ENCODE measurements around the gene ZNF792. TPM values are rescaled to one million over a fixed set of nuclear protein-coding genes. Genes with fewer than 3 reads are reported as not detected.

Gene ZNF792
- total RNA-seq, 1 experiment from 2014 or later: 11.4 TPM

DNA sequence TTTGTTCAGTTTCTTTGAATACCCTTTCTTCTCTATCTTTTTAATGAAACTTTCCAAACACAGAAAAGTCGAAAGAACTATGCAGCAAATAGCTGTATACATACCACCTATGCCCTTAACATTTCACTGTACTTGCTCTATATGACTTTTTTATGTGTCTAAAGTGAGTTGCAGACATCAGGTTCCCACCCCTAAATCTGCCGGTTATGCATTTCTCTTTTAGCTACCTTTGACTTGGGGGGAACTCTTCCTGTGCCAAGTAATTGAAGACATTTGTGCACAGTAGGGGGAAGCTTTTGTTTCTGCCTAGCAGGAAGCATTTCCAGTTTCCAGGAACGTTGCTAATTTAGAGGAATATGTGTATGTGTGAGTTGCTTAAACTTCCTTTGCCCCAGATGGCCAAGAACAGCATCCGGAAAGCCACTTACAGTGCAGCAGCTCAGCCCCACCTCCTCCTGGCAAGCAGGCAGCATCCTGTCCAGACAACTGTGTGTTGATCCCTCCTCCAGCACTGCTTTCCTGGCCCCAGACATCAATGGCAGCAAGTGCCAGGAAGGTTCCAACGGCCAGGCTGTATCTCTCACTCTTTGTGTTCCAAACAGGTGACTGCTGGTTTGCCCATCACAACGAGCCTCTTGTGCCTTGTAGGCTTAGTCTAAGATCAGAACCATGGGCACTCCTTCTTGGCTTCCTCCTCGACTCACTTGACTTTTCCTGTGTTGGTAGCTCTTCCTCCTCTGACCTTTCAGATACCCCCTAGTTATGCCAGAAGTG, 21.4 kb upstream of the ZNF792 start:
- Histone ChIP-seq H3K4me2 (ENCODE audit: low read depth, low read length, poor library complexity, severe bottlenecking) (no peak overlapping the region), H3K27ac (ENCODE audit: low read length) (no peak overlapping the region), H3K4me1 (ENCODE audit: low read length) (no peaks in the 10 kb centered on the region), H3K9me2 (replicated peaks; ENCODE audit: insufficient read depth, low read length) (no peaks in the 10 kb centered on the region), H3K9me3 (ENCODE audit: low read length) (no peaks in the 10 kb centered on the region), H3K79me2 (ENCODE audit: low read length) (no peaks in the 10 kb centered on the region), H2AFZ (ENCODE audit: low read length) (no peak overlapping the region), H3K36me3 (ENCODE audit: insufficient read depth, low read length) (no peaks in the 10 kb centered on the region), H4K20me1 (ENCODE audit: insufficient read depth, low read depth, low read length) (no peaks in the 10 kb centered on the region), H3K27me3 (ENCODE audit: low read length) (no peaks in the 10 kb centered on the region), H3K9ac (ENCODE audit: low read length) (no peak overlapping the region), H3K4me3 (ENCODE audit: low read length) (no peak overlapping the region)
- no peak for DNase-seq

- H3K36me3 ChIP-seq (ENCODE audit: insufficient read depth, low read length): no peaks in the 10 kb centered on the region
- H4K20me1 ChIP-seq (ENCODE audit: insufficient read depth, low read depth, low read length): no peaks in the 10 kb centered on the region
- H3K9me2 ChIP-seq (replicated peaks; ENCODE audit: insufficient read depth, low read length): no peaks in the 10 kb centered on the region
- H3K4me3 ChIP-seq (ENCODE audit: low read length): no peak overlapping the region
- no peak overlapping the region for H2AFZ ChIP-seq (ENCODE audit: low read length)
- H3K27me3 ChIP-seq (ENCODE audit: low read length): no peaks in the 10 kb centered on the region
- DNase-seq: no peak
- H3K9me3 ChIP-seq (ENCODE audit: low read length): no peaks in the 10 kb centered on the region
- H3K27ac ChIP-seq (ENCODE audit: low read length): no peak overlapping the region
- no peaks in the 10 kb centered on the region for H3K4me1 ChIP-seq (ENCODE audit: low read length)
- no peaks in the 10 kb centered on the region for H3K79me2 ChIP-seq (ENCODE audit: low read length)
- H3K4me2 ChIP-seq (ENCODE audit: low read depth, low read length, poor library complexity, severe bottlenecking): no peak overlapping the region
- H3K9ac ChIP-seq (ENCODE audit: low read length): no peak overlapping the region
Observed at GRCh38 chr19:34984287-34984686, 20.3 kb upstream of the ZNF792 start.

GRCh38 chr19:34983786-34984185, 19.8 kb upstream of the ZNF792 start:
- Histone ChIP-seq H3K4me3 (ENCODE audit: low read length) (no peak overlapping the region), H3K4me2 (ENCODE audit: low read depth, low read length, poor library complexity, severe bottlenecking) (no peak overlapping the region), H3K27me3 (ENCODE audit: low read length) (no peaks in the 10 kb centered on the region), H4K20me1 (ENCODE audit: insufficient read depth, low read depth, low read length) (no peaks in the 10 kb centered on the region), H3K9me3 (ENCODE audit: low read length) (no peaks in the 10 kb centered on the region), H3K36me3 (ENCODE audit: insufficient read depth, low read length) (no peaks in the 10 kb centered on the region), H3K27ac (ENCODE audit: low read length) (no peak overlapping the region), H2AFZ (ENCODE audit: low read length) (no peak overlapping the region), H3K4me1 (ENCODE audit: low read length) (no peaks in the 10 kb centered on the region), H3K9ac (ENCODE audit: low read length) (no peak overlapping the region), H3K9me2 (replicated peaks; ENCODE audit: insufficient read depth, low read length) (no peaks in the 10 kb centered on the region), H3K79me2 (ENCODE audit: low read length) (no peaks in the 10 kb centered on the region)
- DNase-seq: no peak

GRCh38 chr19:34982275-34982674, 18.2 kb upstream of the ZNF792 start:
- Histone ChIP-seq H4K20me1 (ENCODE audit: insufficient read depth, low read depth, low read length) (no peaks in the 10 kb centered on the region), H3K27ac (ENCODE audit: low read length) (no peak overlapping the region), H3K27me3 (ENCODE audit: low read length) (no peaks in the 10 kb centered on the region), H3K36me3 (ENCODE audit: insufficient read depth, low read length) (no peaks in the 10 kb centered on the region), H3K9me2 (replicated peaks; ENCODE audit: insufficient read depth, low read length) (no peaks in the 10 kb centered on the region), H3K9me3 (ENCODE audit: low read length) (no peaks in the 10 kb centered on the region), H3K4me3 (ENCODE audit: low read length) (no peak overlapping the region), H3K79me2 (ENCODE audit: low read length) (no peaks in the 10 kb centered on the region), H3K9ac (ENCODE audit: low read length) (no peak overlapping the region), H3K4me1 (ENCODE audit: low read length) (no peaks in the 10 kb centered on the region), H2AFZ (ENCODE audit: low read length) (no peak overlapping the region), H3K4me2 (ENCODE audit: low read depth, low read length, poor library complexity, severe bottlenecking) (no peak overlapping the region)
- no peak for DNase-seq

DNA sequence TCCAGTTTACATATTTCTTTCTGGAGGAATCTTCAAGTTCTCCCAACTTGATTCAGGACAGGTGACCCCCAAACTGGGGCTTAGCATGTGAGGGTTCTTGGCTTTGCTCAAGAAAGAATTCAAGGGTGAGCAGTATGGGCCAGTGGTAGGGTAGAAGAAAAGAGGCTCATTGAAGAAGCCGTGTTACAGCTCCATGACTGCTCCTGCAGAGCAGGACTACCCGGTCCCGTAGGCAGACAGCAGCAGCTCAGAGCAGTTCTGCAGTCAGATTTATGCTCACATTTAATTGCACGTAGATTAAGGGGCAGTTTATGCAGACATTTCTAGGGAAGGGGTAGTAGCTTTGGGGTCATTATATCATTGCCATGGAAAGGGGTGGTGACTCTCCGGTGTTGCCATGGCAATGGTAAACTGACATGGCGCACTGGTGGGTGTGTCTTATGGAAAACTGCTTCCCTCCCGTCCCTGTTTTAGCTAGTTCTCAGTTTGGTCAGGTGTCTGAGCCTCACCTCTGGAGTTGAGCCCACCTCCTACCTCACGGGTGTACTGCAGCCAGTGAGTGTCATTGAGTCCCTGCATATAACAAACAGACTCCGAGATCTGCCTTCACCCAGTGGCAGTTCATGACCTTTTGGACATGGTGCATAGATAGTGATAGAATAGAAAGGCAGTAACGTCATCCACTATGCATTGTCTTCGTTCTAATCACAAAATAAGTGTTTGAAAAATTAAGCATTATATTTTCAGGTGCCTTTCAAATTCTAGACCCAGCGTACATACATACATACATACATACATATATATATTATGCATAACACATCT, 16.0 kb upstream of the ZNF792 start:
- no peak overlapping the region for H3K9ac ChIP-seq (ENCODE audit: low read length)
- H3K4me1 ChIP-seq (ENCODE audit: low read length): no peaks in the 10 kb centered on the region
- no peak overlapping the region for H3K4me2 ChIP-seq (ENCODE audit: low read depth, low read length, poor library complexity, severe bottlenecking)
- H3K9me2 ChIP-seq (replicated peaks; ENCODE audit: insufficient read depth, low read length): no peaks in the 10 kb centered on the region
- no peak overlapping the region for H3K4me3 ChIP-seq (ENCODE audit: low read length)
- H3K79me2 ChIP-seq (ENCODE audit: low read length): no peaks in the 10 kb centered on the region
- no peak for DNase-seq
- H3K36me3 ChIP-seq (ENCODE audit: insufficient read depth, low read length): no peaks in the 10 kb centered on the region
- 0 out of 2 replicates have a peak, but pooled peaks cover 6% of the 10 kb centered on the region for H3K9me3 ChIP-seq (ENCODE audit: low read length)
- no peaks in the 10 kb centered on the region for H4K20me1 ChIP-seq (ENCODE audit: insufficient read depth, low read depth, low read length)
- no peak overlapping the region for H3K27ac ChIP-seq (ENCODE audit: low read length)
- H2AFZ ChIP-seq (ENCODE audit: low read length): no peak overlapping the region
- H3K27me3 ChIP-seq (ENCODE audit: low read length): no peaks in the 10 kb centered on the region; the same call in 1 of the 2 replicates

DNA sequence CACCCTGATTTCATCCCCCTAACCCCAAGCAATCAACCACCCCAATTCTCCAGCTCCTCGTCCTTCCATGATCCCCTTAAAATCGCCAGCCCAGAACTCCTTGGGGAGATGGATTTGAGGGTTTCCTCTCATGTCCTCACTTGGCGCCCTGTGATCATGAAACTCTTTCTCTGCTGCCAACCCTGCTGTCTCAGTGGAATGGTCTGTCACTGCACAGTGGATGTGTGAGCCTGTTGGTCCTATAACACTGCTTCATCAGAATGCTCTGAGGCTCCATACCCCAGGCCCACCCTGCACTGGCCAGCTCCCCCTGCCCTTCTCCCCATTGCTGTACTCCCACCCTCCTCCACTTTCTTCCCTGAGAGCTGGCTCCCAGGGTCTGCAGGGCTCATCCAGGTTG, 12.6 kb upstream of the ZNF792 start:
- Histone ChIP-seq H3K4me3 (ENCODE audit: low read length) (no peak overlapping the region), H3K79me2 (ENCODE audit: low read length) (no peaks in the 10 kb centered on the region), H3K4me2 (ENCODE audit: low read depth, low read length, poor library complexity, severe bottlenecking) (no peak overlapping the region)

DNA sequence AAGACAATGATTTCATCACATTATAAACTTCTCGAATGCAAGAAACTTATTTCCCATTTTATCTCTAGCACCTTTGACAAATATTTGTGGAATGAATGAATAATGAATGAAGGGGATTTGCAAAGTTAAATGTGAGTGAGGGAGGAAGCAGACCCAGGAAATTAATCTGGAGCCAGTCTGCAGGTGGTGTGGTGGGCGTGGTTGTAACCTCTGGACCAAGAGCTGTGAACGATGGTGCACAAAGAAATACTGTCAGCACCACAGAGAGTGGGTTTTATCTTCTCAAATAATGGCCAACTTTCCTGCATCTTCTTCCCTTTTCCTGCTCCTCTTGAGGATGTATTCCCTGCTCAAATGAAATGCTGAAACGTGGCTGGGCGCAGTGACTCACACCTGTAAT, 11.0 kb upstream of the ZNF792 start:
- H3K27ac ChIP-seq (ENCODE audit: low read length): no peak overlapping the region
- no peaks in the 10 kb centered on the region for H3K9me2 ChIP-seq (replicated peaks; ENCODE audit: insufficient read depth, low read length)
- no peaks in the 10 kb centered on the region for H4K20me1 ChIP-seq (ENCODE audit: insufficient read depth, low read depth, low read length)
- H3K4me2 ChIP-seq (ENCODE audit: low read depth, low read length, poor library complexity, severe bottlenecking): no peak overlapping the region
- no peaks in the 10 kb centered on the region for H3K36me3 ChIP-seq (ENCODE audit: insufficient read depth, low read length)
- no peaks in the 10 kb centered on the region; the same call in 1 of the 2 replicates for H3K27me3 ChIP-seq (ENCODE audit: low read length)
- H3K79me2 ChIP-seq (ENCODE audit: low read length): no peaks in the 10 kb centered on the region
- no peak overlapping the region for H3K9ac ChIP-seq (ENCODE audit: low read length)
- H3K4me3 ChIP-seq (ENCODE audit: low read length): no peak overlapping the region
- DNase-seq: no peak
- H3K9me3 ChIP-seq (ENCODE audit: low read length): 0 out of 2 replicates have a peak, but pooled peaks cover 6% of the 10 kb centered on the region
- H2AFZ ChIP-seq (ENCODE audit: low read length): no peak overlapping the region
- peaks cover 7% of the 10 kb centered on the region for H3K4me1 ChIP-seq (ENCODE audit: low read length)

More for the DNA sequence above, 12.6 kb upstream of the ZNF792 start:
- Histone ChIP-seq H3K36me3 (ENCODE audit: insufficient read depth, low read length) (no peaks in the 10 kb centered on the region), H3K4me1 (ENCODE audit: low read length) (peaks cover 7% of the 10 kb centered on the region), H3K9ac (ENCODE audit: low read length) (no peak overlapping the region), H2AFZ (ENCODE audit: low read length) (no peak overlapping the region), H3K27me3 (ENCODE audit: low read length) (no peaks in the 10 kb centered on the region; the same call in 1 of the 2 replicates), H3K9me2 (replicated peaks; ENCODE audit: insufficient read depth, low read length) (no peaks in the 10 kb centered on the region), H4K20me1 (ENCODE audit: insufficient read depth, low read depth, low read length) (no peaks in the 10 kb centered on the region), H3K27ac (ENCODE audit: low read length) (no peak overlapping the region), H3K9me3 (ENCODE audit: low read length) (0 out of 2 replicates have a peak, but pooled peaks cover 6% of the 10 kb centered on the region)
- DNase-seq: no peak

GRCh38 chr19:34974646-34975045, 10.6 kb upstream of the ZNF792 start:
- Histone ChIP-seq H3K4me2 (ENCODE audit: low read depth, low read length, poor library complexity, severe bottlenecking) (no peak overlapping the region), H3K4me1 (ENCODE audit: low read length) (peaks cover 7% of the 10 kb centered on the region), H3K27me3 (ENCODE audit: low read length) (no peaks in the 10 kb centered on the region; the same call in 1 of the 2 replicates), H3K36me3 (ENCODE audit: insufficient read depth, low read length) (no peaks in the 10 kb centered on the region), H3K9me2 (replicated peaks; ENCODE audit: insufficient read depth, low read length) (no peaks in the 10 kb centered on the region), H3K4me3 (ENCODE audit: low read length) (no peak overlapping the region), H2AFZ (ENCODE audit: low read length) (no peak overlapping the region), H4K20me1 (ENCODE audit: insufficient read depth, low read depth, low read length) (no peaks in the 10 kb centered on the region), H3K9me3 (ENCODE audit: low read length) (0 out of 2 replicates have a peak, but pooled peaks cover 6% of the 10 kb centered on the region), H3K79me2 (ENCODE audit: low read length) (no peaks in the 10 kb centered on the region), H3K9ac (ENCODE audit: low read length) (no peak overlapping the region), H3K27ac (ENCODE audit: low read length) (no peak overlapping the region)
- DNase-seq: no peak

All from Karpas-422 (cell line).